Small intestine (tissue), 7 donors: Measurements from ENCODE around the gene ZNF207. TPM values are rescaled to one million over a fixed set of nuclear protein-coding genes. Genes with fewer than 3 reads are reported as not detected.
"Not testable (repeated sequence)": the region's sequence is repeated elsewhere in the genome, so short reads cannot be mapped to it uniquely, and the experiment has no call there.

ENCODE experiments used
- DNase-seq, 2 donors: peaks; one replicate each; pipeline versions ENCODE4 v3.0.0 to v3.0.0-alpha.2; 2013
- FAIRE-seq: peaks from 2 replicates; lab custom pipeline; 2012; peaks lifted over from hg19 to GRCh38; lab: Jason Lieb, UNC
- H3K27ac ChIP-seq, 3 donors: one replicate each; pipeline ENCODE4 v1.5.1; 2013; ENCODE audit warnings: low read length in 2 of 3, mild to moderate bottlenecking in 2 of 3, control low read depth in 1 of 3, inconsistent platforms in 1 of 3, low read depth in 1 of 3, moderate library complexity in 1 of 3
- H3K27me3 ChIP-seq, 3 donors: one replicate each; pipeline ENCODE4 v1.6.1; 2013; ENCODE audit warnings: low read length in 3 of 3, inconsistent platforms in 1 of 3; ENCODE audit not compliant: control insufficient read depth in 3 of 3, insufficient read depth in 3 of 3
- H3K36me3 ChIP-seq, 3 donors: one replicate each; pipeline ENCODE4 v1.6.1; 2013; ENCODE audit warnings: low read length in 3 of 3, inconsistent platforms in 1 of 3, low read depth in 1 of 3, mild to moderate bottlenecking in 1 of 3, moderate library complexity in 1 of 3; ENCODE audit not compliant: control insufficient read depth in 3 of 3, insufficient read depth in 2 of 3
- H3K4me1 ChIP-seq, 3 donors: one replicate each; pipeline ENCODE4 v1.6.1; 2013; ENCODE audit warnings: low read length in 2 of 3, inconsistent platforms in 1 of 3, low read depth in 1 of 3, mild to moderate bottlenecking in 1 of 3, moderate library complexity in 1 of 3; ENCODE audit not compliant: control insufficient read depth in 3 of 3, insufficient read depth in 2 of 3
- H3K4me3 ChIP-seq, 3 donors: one replicate each; pipeline ENCODE4 v1.5.1; 2013; ENCODE audit warnings: low read length in 3 of 3, control low read depth in 1 of 3, inconsistent platforms in 1 of 3, low read depth in 1 of 3, mild to moderate bottlenecking in 1 of 3, moderate library complexity in 1 of 3
- H3K9me3 ChIP-seq, 2 donors: one replicate each; pipeline ENCODE4 v1.6.1; 2013; ENCODE audit warnings: low read depth in 1 of 2, low read length in 1 of 2; ENCODE audit not compliant: control insufficient read depth in 2 of 2, insufficient read depth in 1 of 2
- WGBS, 3 donors: extraction: QIAGEN DNeasy Blood & Tissue Kit; methylation state at CpG; one replicate each; pipeline ENCODE4 v1.1.7; 2013; 5-methylcytosine and 5-hydroxymethylcytosine counted together
- polyA plus RNA-seq, 4 donors: library from polyadenylated mRNA; stranded (reverse) in 3 of 4; unstranded in 1 of 4; fragments of 200-250 nt in 3 of 4; fragments of 120-200 nt in 1 of 4; gene quantifications; one replicate each; pipeline versions ENCODE4 v1.2.1 to v1.2.3, GENCODE V29; 2013
- donor health status: healthy with polysubstance abuse.
- donor health status: control.
- donor health status: control.
- donor health status: Bipolar disorder and iron deficiency.
- donor health status: healthy.

Gene ZNF207
- polyA plus RNA-seq, 4 donors = 50.8 to 175 (median 64.2) TPM

- not testable (repeated sequence) for FAIRE-seq
- WGBS, 3 donors = 95 to 99% (median 99%) methylated on average over 3 of the region's 3 CpGs
These were observed 60.1 kb downstream of the ZNF207 start for GRCh38 chr17:32410085-32410484.

GRCh38 chr17:32426894-32427293 is 76.9 kb downstream of the ZNF207 start:
- no peaks in the 10 kb centered on the region for H3K27me3 ChIP-seq
- H3K4me1 ChIP-seq = no peaks in the 10 kb centered on the region
- peaks cover 0 to 14% of the 10 kb centered on the region in 2 donors for H3K9me3 ChIP-seq
- peaks cover 0 to 2% (median 0%) of the 10 kb centered on the region in 3 donors for H3K36me3 ChIP-seq
- H3K4me3 ChIP-seq = no peak overlapping the region
- H3K27ac ChIP-seq = no peak overlapping the region
- 73 to 80% (median 77%) methylated on average over 4 of the region's 4 CpGs for WGBS, 3 donors
- DNase-seq = no peak
- FAIRE-seq = peak; percentile 44

More at GRCh38 chr17:32410085-32410484, 60.1 kb downstream of the ZNF207 start:
- H3K4me1 ChIP-seq, DNase-seq, H3K27ac ChIP-seq, H3K27me3 ChIP-seq, H3K9me3 ChIP-seq, H3K4me3 ChIP-seq, H3K36me3 ChIP-seq: not testable (repeated sequence)

- 90 to 97% (median 96%) methylated on average over 2 of the region's 2 CpGs for WGBS, 3 donors
- no peaks in the 10 kb centered on the region for H3K4me1 ChIP-seq
- no peak overlapping the region for H3K27ac ChIP-seq
- DNase-seq (no peak), FAIRE-seq (no peak)
- no peaks in the 10 kb centered on the region for H3K27me3 ChIP-seq
- H3K36me3 ChIP-seq = peaks cover 0 to 2% (median 0%) of the 10 kb centered on the region in 3 donors
- no peak overlapping the region for H3K4me3 ChIP-seq
- peaks cover 0 to 14% of the 10 kb centered on the region in 2 donors for H3K9me3 ChIP-seq
These were observed 79.6 kb downstream of the ZNF207 start for GRCh38 chr17:32429598-32429997.

Other genes with a start within 250 kb of the ZNF207 start
- 10 to 100 TPM; 23.2 to 61.5 (median 34.8) TPM for gene RHOT1, start 207.7 kb upstream of the ZNF207 start, polyA plus RNA-seq
- gene RHBDL3, start 84.3 kb upstream of the ZNF207 start, polyA plus RNA-seq = under 1 TPM in 2 of 4 donors, not detected in 2; 0.40 TPM
- 10 to 100 TPM in 2 of 4 donors, 1 to 10 TPM in 2; 9.6 to 21.8 (median 11.9) TPM for gene C17orf75, start 8.0 kb upstream of the ZNF207 start, polyA plus RNA-seq
- 10 to 100 TPM; 39.4 to 50.2 (median 44.0) TPM for gene PSMD11, start 94.4 kb downstream of the ZNF207 start, polyA plus RNA-seq
- 1 to 10 TPM in 2 of 4 donors, under 1 TPM in 2; 0.54 to 1.6 (median 0.99) TPM for gene CDK5R1, start 136.8 kb downstream of the ZNF207 start, polyA plus RNA-seq